ENCODE data around the gene FNDC3B. TPM values are rescaled to one million over a fixed set of nuclear protein-coding genes. Genes with fewer than 3 reads are reported as not detected.

Gene FNDC3B
- total RNA-seq, 1 experiment from 2014 or later = 173 TPM

GRCh38 chr3:172077197-172077757, 37.9 kb downstream of the FNDC3B start:
- ATAC-seq (no peak), DNase-seq (ENCODE audit: low read depth, low spot score) (no peak)
- in situ Hi-C loops (cut with HindIII; ENCODE audit: low pct_unique_long_range_greater_than_20kb, low sequenced_read_pairs) (no loop called here), intact Hi-C loops (cut with micrococcal nuclease; ENCODE audit: unreplicated experiment) (no loop called here)
- H3K4me3 ChIP-seq (ENCODE audit: low read depth in 2 of 2, low read length in 2 of 2) = no peak overlapping the region
- peaks cover 57% of the 10 kb centered on the region for H3K4me1 ChIP-seq (ENCODE audit: control insufficient read depth, insufficient read depth, low read length)
- POLR2A ChIA-PET = no interaction called here
- no peak for TF ChIP-seq POLR2AphosphoS5 (IDR thresholded peaks at IDR 0.05; ENCODE audit: low read depth, low read length)
- TF ChIP-seq CTCF (IDR thresholded peaks at IDR 0.05) = no peak
- TF ChIP-seq TCF7L2 (IDR thresholded peaks at IDR 0.05; ENCODE audit: low read depth, low read length) = no peak
- TF ChIP-seq SIN3A (IDR thresholded peaks at IDR 0.05; ENCODE audit: borderline replicate concordance, insufficient read depth, low read depth, low read length) = no peak
- TF ChIP-seq REST (IDR thresholded peaks at IDR 0.05; ENCODE audit: insufficient read depth in 1 of 2, low read depth in 2 of 2, low read length in 1 of 2) = no peak
- no peak overlapping the region; the same call in 1 of the 2 replicates for H3K27ac ChIP-seq (ENCODE audit: low read length)
- no peaks in the 10 kb centered on the region for H3K36me3 ChIP-seq (ENCODE audit: control insufficient read depth, insufficient read depth, low read length)
- CTCF ChIA-PET = no interaction called here
- no peaks in the 10 kb centered on the region for H3K27me3 ChIP-seq (ENCODE audit: control insufficient read depth, insufficient read depth, low read length)
- BruUV-seq (replicated peaks) = no TSS peak
- no peaks in the 10 kb centered on the region for H3K9me3 ChIP-seq (ENCODE audit: control insufficient read depth, insufficient read depth, low read depth, low read length)

GRCh38 chr3:172078244-172078643, 38.9 kb downstream of the FNDC3B start:
- Histone ChIP-seq H3K36me3 (ENCODE audit: control insufficient read depth, insufficient read depth, low read length) (no peaks in the 10 kb centered on the region), H3K27ac (ENCODE audit: low read length) (peak overlapping the region; percentile 30; the same call in 1 of the 2 replicates), H3K9me3 (ENCODE audit: control insufficient read depth, insufficient read depth, low read depth, low read length) (no peaks in the 10 kb centered on the region), H3K4me3 (ENCODE audit: low read depth in 2 of 2, low read length in 2 of 2) (no peak overlapping the region), H3K27me3 (ENCODE audit: control insufficient read depth, insufficient read depth, low read length) (no peaks in the 10 kb centered on the region), H3K4me1 (ENCODE audit: control insufficient read depth, insufficient read depth, low read length) (peaks cover 49% of the 10 kb centered on the region)
- no peak for TF ChIP-seq CTCF (IDR thresholded peaks at IDR 0.05)
- no peak for TF ChIP-seq TCF7L2 (IDR thresholded peaks at IDR 0.05; ENCODE audit: low read depth, low read length)
- no peak for TF ChIP-seq REST (IDR thresholded peaks at IDR 0.05; ENCODE audit: insufficient read depth in 1 of 2, low read depth in 2 of 2, low read length in 1 of 2)
- TF ChIP-seq POLR2AphosphoS5 (IDR thresholded peaks at IDR 0.05; ENCODE audit: low read depth, low read length) = no peak
- TF ChIP-seq SIN3A (IDR thresholded peaks at IDR 0.05; ENCODE audit: borderline replicate concordance, insufficient read depth, low read depth, low read length) = no peak
- in situ Hi-C loops (cut with HindIII; ENCODE audit: low pct_unique_long_range_greater_than_20kb, low sequenced_read_pairs) (no loop called here), intact Hi-C loops (cut with micrococcal nuclease; ENCODE audit: unreplicated experiment) (no loop called here)
- CTCF ChIA-PET = no interaction called here
- no peak for DNase-seq (ENCODE audit: low read depth, low spot score)
- POLR2A ChIA-PET = interaction anchor here (0.6 kb wide), 1 partner anchor 22 kb away, joined by 4 read pairs; no protein-coding TSS in a partner anchor
- ATAC-seq = no peak
- BruUV-seq (replicated peaks) = no TSS peak
